GM12875 (cell line): ENCODE data around the gene PUS1.
A peak's percentile ranks its signal among the peaks of the same experiment; 100 is the strongest.

Experiments
- H3K4me3 ChIP-seq: one replicate; pipeline ENCODE4 v1.5.1; 2011; ENCODE audit warnings: low read depth, low read length, control low read depth
- CTCF ChIP-seq: IDR thresholded peaks from 2 replicates; pipeline ENCODE4 v1.5.1; 2011; ENCODE audit warnings: low read depth, mild to moderate bottlenecking, control low read depth, inconsistent platforms, low read length, moderate library complexity, borderline replicate concordance; ENCODE audit not compliant: insufficient read depth

The PUS1 gene

GRCh38 chr12:131922772-131923171 lies 6.3 kb upstream of the PUS1 start:
- no peak for TF ChIP-seq CTCF
- no peak overlapping the region for H3K4me3 ChIP-seq

- no peak for TF ChIP-seq CTCF
- no peak overlapping the region for H3K4me3 ChIP-seq
Measured at GRCh38 chr12:131923260-131923659, 5.8 kb upstream of the PUS1 start.

- H3K4me3 ChIP-seq, result no peak overlapping the region
- no peak for TF ChIP-seq CTCF
Measured at GRCh38 chr12:131927110-131928079, 1.7 kb upstream of the PUS1 start.

GRCh38 chr12:131928080-131928710 lies 881 bp upstream of the PUS1 start:
- TF ChIP-seq CTCF, result no peak
- peak overlapping the region; percentile 63 for H3K4me3 ChIP-seq

- peak overlapping the region; percentile 91 for H3K4me3 ChIP-seq
- no peak for TF ChIP-seq CTCF
Measured at GRCh38 chr12:131929581-131930456, 743 bp downstream of the PUS1 start.

- H3K4me3 ChIP-seq, result peak overlapping the region; percentile 91
- no peak for TF ChIP-seq CTCF
Measured at GRCh38 chr12:131930510-131930909, 1.4 kb downstream of the PUS1 start.
